Measurements from ENCODE around the gene RAB20.

DNA sequence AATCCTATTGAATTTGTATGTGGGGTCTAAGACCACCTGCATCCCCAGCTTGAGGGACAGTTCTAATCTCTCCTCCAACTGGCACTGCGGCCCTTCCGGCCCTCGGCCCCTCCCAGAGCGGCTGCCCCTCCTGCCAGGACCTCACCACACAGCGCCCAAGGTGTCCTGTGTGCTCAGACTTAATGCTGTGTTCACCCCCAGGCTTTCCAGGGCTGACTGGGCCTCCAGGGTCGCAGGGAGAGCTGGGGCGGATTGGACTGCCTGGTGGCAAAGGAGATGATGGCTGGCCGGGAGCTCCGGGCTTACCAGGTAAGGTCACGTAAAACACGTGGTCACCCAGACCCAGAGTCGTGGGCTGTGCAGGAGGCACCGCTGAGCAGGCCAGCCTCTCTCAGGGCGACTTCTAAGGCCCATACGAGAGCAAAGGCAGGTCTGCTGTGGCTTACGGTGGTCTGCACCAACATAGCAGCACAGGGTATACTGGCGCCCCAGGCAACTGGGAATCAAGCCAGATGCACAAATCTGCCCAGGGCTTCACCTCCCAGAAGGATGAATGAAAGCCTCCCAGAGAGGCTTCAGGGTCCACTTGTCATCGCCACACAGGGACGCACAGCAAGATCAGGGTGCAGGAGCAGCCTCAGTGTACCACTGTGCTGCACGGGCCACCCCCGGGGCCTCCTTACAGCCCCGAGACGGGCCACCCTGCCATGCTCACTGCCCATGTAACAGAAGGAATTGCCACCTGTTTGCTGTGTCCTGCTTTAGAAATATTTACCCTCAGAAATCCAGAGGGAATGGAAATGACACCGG lies 69.4 kb downstream of the RAB20 start:
- TF ChIP-seq, protein P1, sequence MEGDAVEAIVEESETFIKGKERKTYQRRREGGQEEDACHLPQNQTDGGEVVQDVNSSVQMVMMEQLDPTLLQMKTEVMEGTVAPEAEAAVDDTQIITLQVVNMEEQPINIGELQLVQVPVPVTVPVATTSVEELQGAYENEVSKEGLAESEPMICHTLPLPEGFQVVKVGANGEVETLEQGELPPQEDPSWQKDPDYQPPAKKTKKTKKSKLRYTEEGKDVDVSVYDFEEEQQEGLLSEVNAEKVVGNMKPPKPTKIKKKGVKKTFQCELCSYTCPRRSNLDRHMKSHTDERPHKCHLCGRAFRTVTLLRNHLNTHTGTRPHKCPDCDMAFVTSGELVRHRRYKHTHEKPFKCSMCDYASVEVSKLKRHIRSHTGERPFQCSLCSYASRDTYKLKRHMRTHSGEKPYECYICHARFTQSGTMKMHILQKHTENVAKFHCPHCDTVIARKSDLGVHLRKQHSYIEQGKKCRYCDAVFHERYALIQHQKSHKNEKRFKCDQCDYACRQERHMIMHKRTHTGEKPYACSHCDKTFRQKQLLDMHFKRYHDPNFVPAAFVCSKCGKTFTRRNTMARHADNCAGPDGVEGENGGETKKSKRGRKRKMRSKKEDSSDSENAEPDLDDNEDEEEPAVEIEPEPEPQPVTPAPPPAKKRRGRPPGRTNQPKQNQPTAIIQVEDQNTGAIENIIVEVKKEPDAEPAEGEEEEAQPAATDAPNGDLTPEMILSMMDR (IDR thresholded peaks at IDR 0.05) = no peak
- TF ChIP-seq POLR2A (IDR thresholded peaks at IDR 0.05) = no peak
